K562 (cell line): Measurements from ENCODE around the gene SF3B1. TPM values are rescaled to one million over a fixed set of nuclear protein-coding genes. Genes with fewer than 3 reads are reported as not detected.

ENCODE experiments used
- BACH1 ChIP-seq: fragments of 200-800 bp; sonication (Bioruptor generic); IDR thresholded peaks from 2 replicates; pipeline ENCODE4 v1.6.1; 2016; ENCODE audit warnings: missing genetic modification characterization, missing compliant biosample characterization
- CEBPB ChIP-seq: fragments of 450-650 bp; IDR thresholded peaks from 2 replicates; pipeline ENCODE4 v1.6.1; 2016; ENCODE audit warnings: missing genetic modification characterization, missing compliant biosample characterization
- CHD4 ChIP-seq: fragments of 200-600 bp; sonication (generic); IDR thresholded peaks from 3 replicates; pipeline ENCODE4 v1.6.1; 2012; ENCODE audit warnings: low read depth, mild to moderate bottlenecking, mixed read lengths, low read length, inconsistent platforms; ENCODE audit not compliant: insufficient read depth, insufficient replicate concordance, poor library complexity, severe bottlenecking
- E2F3 ChIP-seq: fragments of 250-450 bp; sonication (Bioruptor Pico); IDR thresholded peaks from 2 replicates; pipeline ENCODE4 v1.4.0; 2020; ENCODE audit warnings: mild to moderate bottlenecking
- ELK3 ChIP-seq: fragments of 450-650 bp; formaldehyde crosslinking; IDR thresholded peaks from 2 replicates; pipeline ENCODE4 v1.4.0; 2020; ENCODE audit warnings: mild to moderate bottlenecking
- ETV1 ChIP-seq: fragments of 450-650 bp; conservative IDR thresholded peaks from 2 replicates; pipeline ENCODE4 v1.6.1; 2016; ENCODE audit warnings: missing genetic modification characterization, control low read depth, low read depth, missing compliant biosample characterization
- GATA2 ChIP-seq: sonication (generic); formaldehyde crosslinking; IDR thresholded peaks from 2 replicates; pipeline ENCODE4 v1.4.0; 2020; ENCODE audit warnings: mild to moderate bottlenecking, missing genetic modification reagents
- HNRNPK ChIP-seq: fragments of 200-400 bp; formaldehyde crosslinking; IDR thresholded peaks from one replicate; pipeline ENCODE4 v1.6.1; 2018; ENCODE audit warnings: mild to moderate bottlenecking, low read depth, low read length; ENCODE audit not compliant: poor library complexity, severe bottlenecking
- IRF2 ChIP-seq: sonication (generic); formaldehyde crosslinking; IDR thresholded peaks from 2 replicates; pipeline ENCODE4 v1.8.1; 2022; ENCODE audit warnings: mild to moderate bottlenecking, missing genetic modification reagents
- MBD2 ChIP-seq: sonication (generic); IDR thresholded peaks from 2 replicates; pipeline ENCODE4 v1.6.1; 2016; ENCODE audit warnings: low read depth, borderline replicate concordance
- MEIS2 ChIP-seq: fragments of 450-650 bp; IDR thresholded peaks from 2 replicates; pipeline ENCODE4 v1.6.1; 2014; ENCODE audit warnings: mild to moderate bottlenecking; ENCODE audit not compliant: partially characterized antibody
- NONO ChIP-seq, 2 experiments: fragments of 200-400 bp in 1 of 2; fragments of 450-650 bp in 1 of 2; formaldehyde crosslinking in 1 of 2; IDR thresholded peaks; 2 replicates each; pipeline ENCODE4 v1.6.1; 2017; ENCODE audit warnings: low read depth in 2 of 2, mild to moderate bottlenecking in 2 of 2, moderate library complexity in 2 of 2, low read length in 1 of 2
- OTX1 ChIP-seq: fragments of 450-650 bp; formaldehyde crosslinking; IDR thresholded peaks from 2 replicates; pipeline ENCODE4 v1.4.0; 2022; ENCODE audit warnings: mild to moderate bottlenecking
- PKNOX1 ChIP-seq: fragments of 450-650 bp; IDR thresholded peaks from 2 replicates; pipeline ENCODE4 v1.6.1; 2016
- SMC3 ChIP-seq: conservative IDR thresholded peaks from 2 replicates; pipeline ENCODE4 v1.6.1; 2011; ENCODE audit warnings: low read depth, low read length, improper control_type of control experiment; ENCODE audit not compliant: insufficient read depth
- SREBF1 ChIP-seq: fragments of 150-350 bp; IDR thresholded peaks from 2 replicates; pipeline ENCODE4 v1.6.1; 2014; ENCODE audit warnings: antibody characterized with exemption, low read depth, low read length, borderline replicate concordance
- SRSF9 ChIP-seq: fragments of 200-400 bp; formaldehyde crosslinking; IDR thresholded peaks from 2 replicates; pipeline ENCODE4 v1.6.1; 2017; ENCODE audit warnings: low read depth, low read length, borderline replicate concordance
- TCF7L2 ChIP-seq: fragments of 150-350 bp; IDR thresholded peaks from 2 replicates; pipeline ENCODE4 v1.6.1; 2016; ENCODE audit warnings: low read depth, mild to moderate bottlenecking, low read length, moderate library complexity
- ZBTB7A ChIP-seq: IDR thresholded peaks from 2 replicates; pipeline ENCODE4 v1.6.1; 2011; ENCODE audit warnings: low read depth, mild to moderate bottlenecking, low read length, moderate library complexity, borderline replicate concordance; ENCODE audit not compliant: control insufficient read depth
- ZC3H4 ChIP-seq: sonication (generic); formaldehyde crosslinking; IDR thresholded peaks from 2 replicates; pipeline ENCODE4 v1.9.0; 2021; ENCODE audit warnings: missing genetic modification reagents, borderline replicate concordance
- ZC3H8 ChIP-seq: fragments of 450-650 bp; IDR thresholded peaks from 2 replicates; pipeline ENCODE4 v1.6.1; 2017
- ZFP91 ChIP-seq: sonication (generic); formaldehyde crosslinking; IDR thresholded peaks from 2 replicates; pipeline ENCODE4 v1.8.0; 2022; ENCODE audit warnings: mild to moderate bottlenecking, missing genetic modification reagents
- ZKSCAN1 ChIP-seq: fragments of 150-350 bp; IDR thresholded peaks from 2 replicates; pipeline ENCODE4 v1.6.1; 2016; ENCODE audit warnings: low read depth, low read length
- ZNF165 ChIP-seq: fragments of 250-450 bp; sonication (Bioruptor Pico); IDR thresholded peaks from 2 replicates; pipeline ENCODE4 v1.4.0; 2020; ENCODE audit warnings: borderline replicate concordance
- ZNF76 ChIP-seq: fragments of 250-450 bp; sonication (Bioruptor Pico); IDR thresholded peaks from 2 replicates; pipeline ENCODE4 v1.4.0; 2020; ENCODE audit warnings: mild to moderate bottlenecking, moderate library complexity, borderline replicate concordance
- ZNF764 ChIP-seq: fragments of 250-450 bp; sonication (Bioruptor Pico); IDR thresholded peaks from 2 replicates; pipeline ENCODE4 v1.4.0; 2020; ENCODE audit warnings: low read depth, mild to moderate bottlenecking, moderate library complexity
- polyA plus RNA-seq, 8 experiments: library from polyadenylated mRNA; depleted of rRNA in 4 of 8; stranded (reverse) in 5 of 8; unstranded in 3 of 8; fragments of >200 nt; fragmentation: Nextera tagmentation in 2 of 8; fragmentation: Illumina TruSeq in 1 of 8; extraction: Ambion mirVana in 2 of 8; extraction: Trizol in 1 of 8; gene quantifications; 2 replicates each; pipeline versions ENCODE4 v1.2.1 to v1.2.3, GENCODE V29; 2011 to 2014; ENCODE audit warnings: inconsistent platforms in 1 of 8, missing spikeins in 1 of 8
- total RNA-seq, 7 experiments: library from RNA; depleted of rRNA in 6 of 7; stranded (reverse); fragments of >200 nt in 6 of 7; fragmentation: Illumina TruSeq in 2 of 7; extraction: Trizol in 2 of 7; gene quantifications; 2 replicates each; pipeline versions ENCODE4 v1.2.1 to v1.2.3, GENCODE V29; 2011 to 2021; ENCODE audit warnings: low replicate concordance in 1 of 7

The SF3B1 gene
- total and polyA plus RNA-seq, 9 of the 15 experiments (the other 6 are each of a cell fraction or from before 2014, with no cell fraction given), result 96.2 to 377 (median 177) TPM

- no peak; the same call in 1 of the 2 replicates for TF ChIP-seq E2F3 (CRISPR knock-in tag)
- TF ChIP-seq SRSF9, result no peak
- TF ChIP-seq ETV1, result peak; percentile 76
- TF ChIP-seq HNRNPK, result no peak
- no peak for TF ChIP-seq SMC3
- no peak for TF ChIP-seq NONO (IDR thresholded peaks at IDR 0.05; ENCODE audit: low read depth in 2 of 2, low read length in 1 of 2)
- TF ChIP-seq ZC3H8, result no peak
- TF ChIP-seq BACH1, result no peak
- TF ChIP-seq ELK3 (CRISPR knock-in tag), result no peak
- peak; percentile 68; the same call in 1 of the 2 replicates for TF ChIP-seq OTX1 (CRISPR knock-in tag)
- no peak for TF ChIP-seq TCF7L2
- 0 out of 2 replicates have a peak, but pooled peaks have one; percentile 4 for TF ChIP-seq ZKSCAN1
- no peak for TF ChIP-seq CHD4
- TF ChIP-seq SREBF1, result 0 out of 2 replicates have a peak, but pooled peaks have one; percentile 9
- TF ChIP-seq ZBTB7A, result peak; percentile 92; the same call in 1 of the 2 replicates
- TF ChIP-seq GATA2 (CRISPR knock-in tag), result no peak
- no peak for TF ChIP-seq ZNF764 (CRISPR knock-in tag)
- TF ChIP-seq PKNOX1, result peak; percentile 88
- no peak for TF ChIP-seq MBD2
- TF ChIP-seq ZFP91 (CRISPR knock-in tag), result no peak
- no peak for TF ChIP-seq ZC3H4 (CRISPR knock-in tag)
- TF ChIP-seq ZNF76 (CRISPR knock-in tag), result no peak
- TF ChIP-seq MEIS2, result peak; percentile 89
- TF ChIP-seq ZNF165 (CRISPR knock-in tag), result no peak
- TF ChIP-seq IRF2, result no peak
- TF ChIP-seq CEBPB, result peak; percentile 97
These were observed 18.5 kb upstream of the SF3B1 start, which contains the start of gene COQ10B (continued) for GRCh38 chr2:197453123-197453913.
